Effector memory CD4-positive, alpha-beta T cell (primary cell): ENCODE measurements around the gene TUBGCP2.

Experiments
- DNase-seq, 3 donors: peaks; one replicate each; pipeline ENCODE4 v3.0.0-alpha.2; 2020
- H3K27ac ChIP-seq: 2 replicates; pipeline ENCODE4 v1.7.0; 2013; ENCODE audit warnings: mild to moderate bottlenecking, low read length, moderate library complexity; ENCODE audit not compliant: insufficient read depth, poor library complexity, severe bottlenecking
- H3K27me3 ChIP-seq: replicated peaks from 2 replicates; pipeline ENCODE4 v1.7.0; 2013; ENCODE audit warnings: mild to moderate bottlenecking, low read length; ENCODE audit not compliant: insufficient read depth, control insufficient read depth, poor library complexity, severe bottlenecking
- H3K36me3 ChIP-seq: 2 replicates; pipeline ENCODE4 v1.7.0; 2013; ENCODE audit warnings: mild to moderate bottlenecking, low read length, moderate library complexity; ENCODE audit not compliant: control insufficient read depth, insufficient read depth
- H3K4me1 ChIP-seq: 2 replicates; pipeline ENCODE4 v1.7.0; 2013; ENCODE audit warnings: low read length, mild to moderate bottlenecking; ENCODE audit not compliant: control insufficient read depth, insufficient read depth, poor library complexity, severe bottlenecking
- H3K4me3 ChIP-seq: 2 replicates; pipeline ENCODE4 v1.7.0; 2013; ENCODE audit warnings: low read length, low read depth, mild to moderate bottlenecking; ENCODE audit not compliant: insufficient read depth, poor library complexity, severe bottlenecking
- H3K9me3 ChIP-seq: 2 replicates; pipeline ENCODE4 v1.7.0; 2013; ENCODE audit warnings: mild to moderate bottlenecking, low read length, moderate library complexity; ENCODE audit not compliant: control insufficient read depth

The TUBGCP2 gene

GRCh38 chr10:133312769-133313145 is 4.1 kb upstream of the TUBGCP2 start:
- Histone ChIP-seq H3K27me3 (no peaks in the 10 kb centered on the region), H3K4me3 (no peak overlapping the region)
- no peak for DNase-seq

GRCh38 chr10:133312016-133312768 is 3.5 kb upstream of the TUBGCP2 start:
- H3K9me3 ChIP-seq = no peaks in the 10 kb centered on the region
- no peak for DNase-seq

More at GRCh38 chr10:133312769-133313145, 4.1 kb upstream of the TUBGCP2 start:
- H3K36me3 ChIP-seq = peaks cover 27% of the 10 kb centered on the region
- peaks cover 7% of the 10 kb centered on the region for H3K4me1 ChIP-seq
- H3K9me3 ChIP-seq = no peaks in the 10 kb centered on the region
- H3K27ac ChIP-seq = no peak overlapping the region

GRCh38 chr10:133311570-133311969 is 2.9 kb upstream of the TUBGCP2 start:
- H3K27me3 ChIP-seq = no peaks in the 10 kb centered on the region
- H3K36me3 ChIP-seq = peaks cover 27% of the 10 kb centered on the region
- DNase-seq = no peak
- no peak overlapping the region for H3K27ac ChIP-seq
- peaks cover 16% of the 10 kb centered on the region for H3K4me1 ChIP-seq
- no peak overlapping the region for H3K4me3 ChIP-seq
- no peaks in the 10 kb centered on the region for H3K9me3 ChIP-seq

More at GRCh38 chr10:133312016-133312768, 3.5 kb upstream of the TUBGCP2 start:
- peaks cover 11% of the 10 kb centered on the region for H3K4me1 ChIP-seq
- peaks cover 27% of the 10 kb centered on the region for H3K36me3 ChIP-seq
- no peak overlapping the region for H3K4me3 ChIP-seq
- H3K27ac ChIP-seq = no peak overlapping the region
- no peaks in the 10 kb centered on the region for H3K27me3 ChIP-seq

- H3K36me3 ChIP-seq = peaks cover 27% of the 10 kb centered on the region
- H3K27ac ChIP-seq = no peak overlapping the region
- peaks cover 16% of the 10 kb centered on the region for H3K4me1 ChIP-seq
- DNase-seq = no peak
- H3K27me3 ChIP-seq = no peaks in the 10 kb centered on the region
- H3K9me3 ChIP-seq = no peaks in the 10 kb centered on the region
- no peak overlapping the region for H3K4me3 ChIP-seq
Observed at GRCh38 chr10:133310789-133311188, 2.1 kb upstream of the TUBGCP2 start.

GRCh38 chr10:133310399-133310755 is 1.7 kb upstream of the TUBGCP2 start:
- Histone ChIP-seq H3K27ac (no peak overlapping the region), H3K36me3 (peaks cover 31% of the 10 kb centered on the region), H3K4me1 (peaks cover 16% of the 10 kb centered on the region), H3K27me3 (no peaks in the 10 kb centered on the region), H3K4me3 (no peak overlapping the region), H3K9me3 (no peaks in the 10 kb centered on the region)
- DNase-seq = no peak

- no peak overlapping the region for H3K4me3 ChIP-seq
- no peaks in the 10 kb centered on the region for H3K9me3 ChIP-seq
- no peak overlapping the region for H3K27ac ChIP-seq
- H3K36me3 ChIP-seq = peaks cover 33% of the 10 kb centered on the region
- DNase-seq = no peak
- peaks cover 16% of the 10 kb centered on the region for H3K4me1 ChIP-seq
- no peaks in the 10 kb centered on the region for H3K27me3 ChIP-seq
Observed at GRCh38 chr10:133309720-133310398, 1.2 kb upstream of the TUBGCP2 start.

- Histone ChIP-seq H3K36me3 (peaks cover 33% of the 10 kb centered on the region), H3K27ac (peak overlapping the region; percentile 98), H3K4me1 (peaks cover 16% of the 10 kb centered on the region), H3K9me3 (no peaks in the 10 kb centered on the region), H3K4me3 (peak overlapping the region; percentile 86), H3K27me3 (no peaks in the 10 kb centered on the region)
- peak; percentile 89 to 90 (median 90) for DNase-seq
Observed at GRCh38 chr10:133309100-133309719, 538 bp upstream of the TUBGCP2 start.

- Histone ChIP-seq H3K9me3 (no peaks in the 10 kb centered on the region), H3K27me3 (no peaks in the 10 kb centered on the region), H3K4me3 (peak overlapping the region; percentile 86), H3K4me1 (peaks cover 16% of the 10 kb centered on the region), H3K27ac (peak overlapping the region; percentile 98), H3K36me3 (peaks cover 33% of the 10 kb centered on the region)
- peak; percentile 62 to 83 (median 80) for DNase-seq
Observed at GRCh38 chr10:133307776-133308420, 774 bp downstream of the TUBGCP2 start.

- H3K4me1 ChIP-seq = peaks cover 16% of the 10 kb centered on the region
- DNase-seq = no peak
- peaks cover 37% of the 10 kb centered on the region for H3K36me3 ChIP-seq
- no peak overlapping the region for H3K4me3 ChIP-seq
- peak overlapping the region; percentile 98 for H3K27ac ChIP-seq
- H3K27me3 ChIP-seq = no peaks in the 10 kb centered on the region
- H3K9me3 ChIP-seq = no peaks in the 10 kb centered on the region
Observed at GRCh38 chr10:133306941-133307379, 1.7 kb downstream of the TUBGCP2 start.
